IMR-90 (cell line): ENCODE measurements around the gene MCUB. TPM values are rescaled to one million over a fixed set of nuclear protein-coding genes. Genes with fewer than 3 reads are reported as not detected.
"Not testable (repeated sequence)": the region's sequence is repeated elsewhere in the genome, so short reads cannot be mapped to it uniquely, and the experiment has no call there.

Source experiments
- ATAC-seq: fragments of 200-7000 bp; cut with Tn5 transposase; 2 replicates; pipeline ENCODE4 v1.9.1; 2020; ENCODE audit warnings: low read depth, mild to moderate bottlenecking, moderate library complexity
- BruUV-seq: library from RNA; stranded (reverse); fragments of 400-500 nt; replicated peaks from 2 replicates; lab custom pipeline; 2021; lab: Mats Ljungman, UMichigan
- CTCF ChIA-PET: fragments of 300-600 bp; formaldehyde crosslinking; extraction: SDS; loops from one replicate; lab custom pipeline; 2021; ENCODE audit warnings: antibody characterized with exemption; lab: Yijun Ruan, JAX
- POLR2A ChIA-PET: fragments of 300-600 bp; sonication (Branson Sonifier 250); formaldehyde crosslinking; loops from one replicate; lab custom pipeline; 2022; ENCODE audit warnings: antibody characterized with exemption; ENCODE audit not compliant: unreplicated experiment; lab: Charles Lee
- DNase-seq: peaks from one replicate; pipeline ENCODE4 v3.0.0; 2013
- H2AFZ ChIP-seq: replicated peaks from 2 replicates; pipeline ENCODE3; 2013; ENCODE audit warnings: low read length, mild to moderate bottlenecking; ENCODE audit not compliant: poor library complexity
- H2AK5ac ChIP-seq: 2 replicates; pipeline ENCODE4 v1.6.1; 2013; ENCODE audit warnings: low read depth, low read length, inconsistent platforms
- H2AK9ac ChIP-seq: replicated peaks from 2 replicates; pipeline ENCODE3; 2013; ENCODE audit warnings: mild to moderate bottlenecking, low read depth, low read length, moderate library complexity; ENCODE audit not compliant: poor library complexity
- H2BK120ac ChIP-seq: 2 replicates; pipeline ENCODE4 v1.6.1; 2013; ENCODE audit warnings: low read depth, low read length, inconsistent platforms
- H2BK15ac ChIP-seq: 3 replicates; pipeline ENCODE4 v1.6.1; 2013; ENCODE audit warnings: low read depth, low read length, inconsistent platforms
- H2BK20ac ChIP-seq: 2 replicates; pipeline ENCODE4 v1.6.1; 2013; ENCODE audit warnings: low read depth, mild to moderate bottlenecking, inconsistent platforms, low read length, moderate library complexity
- H2BK5ac ChIP-seq: 2 replicates; pipeline ENCODE4 v1.6.1; 2013; ENCODE audit warnings: mild to moderate bottlenecking, low read depth, low read length, inconsistent platforms; ENCODE audit not compliant: poor library complexity, severe bottlenecking
- H3K14ac ChIP-seq: replicated peaks from 2 replicates; pipeline ENCODE4 v1.6.1; 2013; ENCODE audit warnings: low read depth, low read length, inconsistent platforms
- H3K18ac ChIP-seq: 2 replicates; pipeline ENCODE4 v1.6.1; 2013; ENCODE audit warnings: low read depth, low read length, control low read depth
- H3K23ac ChIP-seq: 2 replicates; pipeline ENCODE4 v1.6.1; 2013; ENCODE audit warnings: low read depth, low read length, inconsistent platforms
- H3K27ac ChIP-seq: 2 replicates; pipeline ENCODE4 v1.5.1; 2013; ENCODE audit warnings: mild to moderate bottlenecking, control low read depth, low read length; ENCODE audit not compliant: insufficient read depth
- H3K27me3 ChIP-seq: 2 replicates; pipeline ENCODE4 v1.6.1; 2013; ENCODE audit warnings: low read length; ENCODE audit not compliant: control insufficient read depth, insufficient read depth
- H3K36me3 ChIP-seq: 2 replicates; pipeline ENCODE4 v1.6.1; 2013; ENCODE audit warnings: low read length, mixed read lengths; ENCODE audit not compliant: control insufficient read depth, insufficient read depth
- H3K4ac ChIP-seq: 2 replicates; pipeline ENCODE4 v1.6.1; 2013; ENCODE audit warnings: low read depth, low read length, inconsistent platforms
- H3K4me1 ChIP-seq: 2 replicates; pipeline ENCODE4 v1.6.1; 2013; ENCODE audit warnings: low read length, mixed read lengths; ENCODE audit not compliant: control insufficient read depth, insufficient read depth
- H3K4me2 ChIP-seq: 2 replicates; pipeline ENCODE4 v1.6.1; 2013; ENCODE audit warnings: low read depth, mild to moderate bottlenecking, control low read depth, low read length, moderate library complexity
- H3K4me3 ChIP-seq: 2 replicates; pipeline ENCODE4 v1.5.1; 2013; ENCODE audit warnings: low read depth, mild to moderate bottlenecking, control low read depth, low read length, moderate library complexity; ENCODE audit not compliant: insufficient read depth
- H3K56ac ChIP-seq: 2 replicates; pipeline ENCODE4 v1.6.1; 2013; ENCODE audit warnings: low read length, inconsistent platforms; ENCODE audit not compliant: insufficient read depth; ENCODE audit errors: extremely low read depth
- H3K79me1 ChIP-seq, 2 experiments: 2 replicates each; pipeline ENCODE4 v1.6.1; 2013; ENCODE audit warnings: low read length in 2 of 2, inconsistent platforms in 1 of 2, low read depth in 1 of 2
- H3K9ac ChIP-seq: 2 replicates; pipeline ENCODE4 v1.6.1; 2013; ENCODE audit warnings: low read depth, low read length, control low read depth
- H3K9me1 ChIP-seq: 2 replicates; pipeline ENCODE4 v1.6.1; 2013; ENCODE audit warnings: low read length, inconsistent platforms; ENCODE audit not compliant: insufficient read depth
- H3K9me3 ChIP-seq: 2 replicates; pipeline ENCODE4 v1.6.1; 2013; ENCODE audit warnings: low read length; ENCODE audit not compliant: control insufficient read depth, insufficient read depth
- H4K20me1 ChIP-seq: 2 replicates; pipeline ENCODE4 v1.6.1; 2013; ENCODE audit warnings: low read length, inconsistent platforms; ENCODE audit not compliant: insufficient read depth
- H4K5ac ChIP-seq: 2 replicates; pipeline ENCODE4 v1.6.1; 2013; ENCODE audit warnings: mild to moderate bottlenecking, low read depth, low read length, control low read depth
- H4K8ac ChIP-seq, 2 experiments: 2 replicates each; pipeline ENCODE4 v1.6.1; 2013; ENCODE audit warnings: low read depth in 2 of 2, low read length in 2 of 2, control low read depth in 1 of 2, inconsistent platforms in 1 of 2
- H4K91ac ChIP-seq: 2 replicates; pipeline ENCODE4 v1.6.1; 2013; ENCODE audit warnings: low read depth, low read length, inconsistent platforms; ENCODE audit not compliant: insufficient read depth
- RCOR1 ChIP-seq: IDR thresholded peaks from 2 replicates; pipeline ENCODE4 v1.6.1; 2012; ENCODE audit warnings: mild to moderate bottlenecking, low read length, improper control_type of control experiment; ENCODE audit not compliant: insufficient replicate concordance
- WGBS, 2 experiments: methylation state at CpG; one replicate each; pipeline versions ENCODE4 v1.1.5 to v1.1.7; 2013; ENCODE audit warnings: missing lambda C conversion rate in 2 of 2; ENCODE audit not compliant: insufficient read length in 1 of 2; ENCODE audit errors: extremely low coverage in 2 of 2; 5-methylcytosine and 5-hydroxymethylcytosine counted together
- dilution Hi-C: fragments of 300-500 bp; cut with HindIII; formaldehyde crosslinking; loops from one replicate; pipeline ENCODE4 v1.14.3; 2018; ENCODE audit warnings: low sequenced_read_pairs; ENCODE audit not compliant: unreplicated experiment
- in situ Hi-C: fragments of 300-500 bp; cut with MboI; formaldehyde crosslinking; loops from 3 replicates; pipeline ENCODE4 v1.14.3; 2019; ENCODE audit warnings: low sequenced_read_pairs, inconsistent platforms, mixed read lengths
- intact Hi-C: fragments of 100-400 bp; cut with micrococcal nuclease; formaldehyde crosslinking; loops from 2 replicates; pipeline ENCODE4 v1.10.0; 2022
- polyA plus RNA-seq, 3 experiments: library from polyadenylated mRNA; depleted of rRNA; stranded (reverse); fragments of >200 nt; gene quantifications; 2 replicates each; pipeline ENCODE4 v1.2.3, GENCODE V29; 2012; ENCODE audit warnings: low replicate concordance in 1 of 3
- total RNA-seq: library from RNA; depleted of rRNA; stranded (reverse); fragments of >200 nt; gene quantifications from 2 replicates; pipeline ENCODE4 v1.2.3, GENCODE V29; 2012
- TF ChIP-seq, protein P1 (sequence below): conservative IDR thresholded peaks from 2 replicates; pipeline ENCODE4 v1.5.1; 2012; ENCODE audit warnings: mild to moderate bottlenecking, low read depth, low read length, improper control_type of control experiment

MCUB gene
- total and polyA plus RNA-seq, 2 of the 4 experiments (the other 2 are of a cell fraction), result 18.5 to 20.4 TPM

DNA sequence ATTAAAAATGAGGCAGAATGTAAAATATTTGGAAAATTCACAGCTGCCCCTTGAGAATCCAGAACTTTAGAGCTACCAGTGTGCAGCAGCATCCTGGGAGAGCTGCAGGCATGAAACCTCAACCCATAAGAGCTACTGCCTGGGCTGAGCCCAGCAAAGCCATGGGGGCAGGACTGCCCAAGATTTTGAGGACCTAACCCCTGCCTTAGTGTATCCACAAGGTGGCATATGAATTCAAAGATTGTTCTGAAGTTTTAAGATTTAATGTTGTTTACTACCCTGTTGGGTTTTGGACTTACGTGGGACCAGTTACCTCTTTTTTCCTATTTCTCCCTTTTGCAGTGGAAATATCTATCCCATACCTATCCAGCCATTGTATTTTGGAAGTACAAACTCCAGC, 116.8 kb downstream of the MCUB start:
- Histone ChIP-seq H3K4me1 (no peaks in the 10 kb centered on the region), H3K9me1 (peaks cover 3% of the 10 kb centered on the region; the same call in 1 of the 2 replicates), H4K91ac (no peak overlapping the region), H3K4ac (no peak overlapping the region), H4K20me1 (no peaks in the 10 kb centered on the region), H2BK120ac (no peak overlapping the region), H3K4me3 (no peak overlapping the region), H3K4me2 (no peak overlapping the region), H3K27me3 (no peaks in the 10 kb centered on the region), H3K79me1 (no peaks in the 10 kb centered on the region), H2AFZ (no peak overlapping the region), H4K8ac (no peak overlapping the region), H2BK20ac (no peak overlapping the region), H3K27ac (no peak overlapping the region), H2BK5ac (no peak overlapping the region), H3K23ac (no peak overlapping the region), H2AK5ac (no peak overlapping the region), H3K9me3 (no peaks in the 10 kb centered on the region), H3K14ac (no peak overlapping the region), H2BK15ac (no peak overlapping the region), H3K9ac (no peak overlapping the region), H3K36me3 (no peaks in the 10 kb centered on the region), H2AK9ac (no peak overlapping the region), H4K5ac (no peak overlapping the region), H3K56ac (no peak overlapping the region), H3K18ac (no peak overlapping the region)
- BruUV-seq, result no TSS peak
- intact Hi-C loops (no loop called here), dilution Hi-C loops (no loop called here), in situ Hi-C loops (no loop called here)
- TF ChIP-seq RCOR1, result no peak
- TF ChIP-seq, protein P1, sequence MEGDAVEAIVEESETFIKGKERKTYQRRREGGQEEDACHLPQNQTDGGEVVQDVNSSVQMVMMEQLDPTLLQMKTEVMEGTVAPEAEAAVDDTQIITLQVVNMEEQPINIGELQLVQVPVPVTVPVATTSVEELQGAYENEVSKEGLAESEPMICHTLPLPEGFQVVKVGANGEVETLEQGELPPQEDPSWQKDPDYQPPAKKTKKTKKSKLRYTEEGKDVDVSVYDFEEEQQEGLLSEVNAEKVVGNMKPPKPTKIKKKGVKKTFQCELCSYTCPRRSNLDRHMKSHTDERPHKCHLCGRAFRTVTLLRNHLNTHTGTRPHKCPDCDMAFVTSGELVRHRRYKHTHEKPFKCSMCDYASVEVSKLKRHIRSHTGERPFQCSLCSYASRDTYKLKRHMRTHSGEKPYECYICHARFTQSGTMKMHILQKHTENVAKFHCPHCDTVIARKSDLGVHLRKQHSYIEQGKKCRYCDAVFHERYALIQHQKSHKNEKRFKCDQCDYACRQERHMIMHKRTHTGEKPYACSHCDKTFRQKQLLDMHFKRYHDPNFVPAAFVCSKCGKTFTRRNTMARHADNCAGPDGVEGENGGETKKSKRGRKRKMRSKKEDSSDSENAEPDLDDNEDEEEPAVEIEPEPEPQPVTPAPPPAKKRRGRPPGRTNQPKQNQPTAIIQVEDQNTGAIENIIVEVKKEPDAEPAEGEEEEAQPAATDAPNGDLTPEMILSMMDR, result no peak
- DNase-seq (no peak), ATAC-seq (no peak; the same call in 1 of the 2 replicates)
- WGBS, 2 experiments, result no CpG with 5 or more reads among the region's 1 CpG
- POLR2A ChIA-PET, result no interaction called here
- CTCF ChIA-PET, result interaction anchor here (0.7 to 0.9 kb wide), 2 partner anchors 11 to 19 kb away, joined by 3 to 5 read pairs; no protein-coding TSS in a partner anchor

DNA sequence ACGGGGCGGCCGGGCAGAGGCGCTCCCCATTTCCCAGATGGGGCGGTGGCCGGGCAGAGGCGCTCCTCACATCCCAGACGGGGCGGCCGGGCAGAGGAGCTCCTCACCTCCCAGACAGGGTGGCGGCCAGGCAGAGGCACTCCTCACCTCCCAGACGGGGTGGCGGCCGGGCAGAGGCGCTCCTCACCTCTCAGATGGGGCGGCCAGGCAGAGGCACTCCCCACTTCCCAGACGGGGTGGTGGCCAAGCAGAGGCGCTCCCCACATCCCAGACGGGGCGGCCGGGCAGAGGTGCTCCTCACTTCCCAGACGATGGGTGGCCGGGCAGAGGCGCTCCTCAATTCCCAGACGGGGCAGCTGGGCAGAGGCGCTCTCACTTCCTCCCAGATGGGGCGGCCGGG, 118.4 kb downstream of the MCUB start:
- H3K4ac ChIP-seq, H2BK15ac ChIP-seq, H3K14ac ChIP-seq, ATAC-seq, intact Hi-C loops, H3K4me3 ChIP-seq, H3K79me1 ChIP-seq, H3K9me3 ChIP-seq, H3K23ac ChIP-seq, H3K27me3 ChIP-seq, POLR2A ChIA-PET, H3K9me1 ChIP-seq, BruUV-seq, dilution Hi-C loops, H4K8ac ChIP-seq, CTCF ChIA-PET, H4K91ac ChIP-seq, H4K5ac ChIP-seq, H2BK20ac ChIP-seq, H3K27ac ChIP-seq, H2AFZ ChIP-seq, H3K4me2 ChIP-seq, H3K4me1 ChIP-seq, H2AK5ac ChIP-seq, H3K36me3 ChIP-seq, H4K20me1 ChIP-seq, H2BK120ac ChIP-seq, H3K56ac ChIP-seq, in situ Hi-C loops, H2AK9ac ChIP-seq, DNase-seq, H3K9ac ChIP-seq, H2BK5ac ChIP-seq, H3K18ac ChIP-seq: not testable (repeated sequence)
- 95% methylated on average over 4 of the region's 28 CpGs; no CpG with 5 or more reads in 1 of the 2 experiments for WGBS, 2 experiments
